ENCODE measurements around the gene TMEM40. TPM values are rescaled to one million over a fixed set of nuclear protein-coding genes. Genes with fewer than 3 reads are reported as not detected.

TMEM40 gene
- total RNA-seq, 1 donor: not detected

DNA sequence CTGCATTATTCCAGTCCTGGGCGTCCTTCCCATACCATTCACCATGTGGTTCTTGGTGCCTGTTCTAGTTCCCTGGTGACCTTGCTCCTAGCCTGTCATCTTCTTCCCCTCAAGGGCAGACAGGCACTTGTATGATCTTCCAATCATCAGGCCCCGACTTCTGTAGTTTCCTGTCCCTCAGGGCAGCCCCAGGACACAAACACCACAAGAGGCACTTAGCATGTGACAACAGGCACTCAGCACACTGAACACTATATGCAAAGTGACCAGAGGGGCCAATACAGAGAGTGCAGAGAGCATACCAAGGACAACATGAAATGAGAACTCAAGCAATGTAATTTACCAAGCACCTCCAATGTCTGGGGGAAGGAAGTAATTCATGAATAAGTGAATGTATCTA is 17.9 kb downstream of the TMEM40 start:
- Histone ChIP-seq H4K20me1 (ENCODE audit: insufficient read depth, low read length) (no peaks in the 10 kb centered on the region), H3K27me3 (ENCODE audit: insufficient read depth, low read length) (peaks cover 22% of the 10 kb centered on the region), H3K4me3 (ENCODE audit: insufficient read depth, low read length) (no peak overlapping the region), H3K4me1 (ENCODE audit: insufficient read depth, low read length) (no peaks in the 10 kb centered on the region), H3K27ac (ENCODE audit: low read depth, low read length) (no peak overlapping the region), H3K9me3 (ENCODE audit: low read depth, low read length) (no peaks in the 10 kb centered on the region), H3K79me2 (ENCODE audit: insufficient read depth, low read length) (no peaks in the 10 kb centered on the region), H3K4me2 (ENCODE audit: insufficient read depth, low read length) (no peak overlapping the region), H3K36me3 (ENCODE audit: insufficient read depth, low read length) (no peaks in the 10 kb centered on the region), H2AFZ (ENCODE audit: low read length) (no peak overlapping the region)
- TF ChIP-seq, protein P1, sequence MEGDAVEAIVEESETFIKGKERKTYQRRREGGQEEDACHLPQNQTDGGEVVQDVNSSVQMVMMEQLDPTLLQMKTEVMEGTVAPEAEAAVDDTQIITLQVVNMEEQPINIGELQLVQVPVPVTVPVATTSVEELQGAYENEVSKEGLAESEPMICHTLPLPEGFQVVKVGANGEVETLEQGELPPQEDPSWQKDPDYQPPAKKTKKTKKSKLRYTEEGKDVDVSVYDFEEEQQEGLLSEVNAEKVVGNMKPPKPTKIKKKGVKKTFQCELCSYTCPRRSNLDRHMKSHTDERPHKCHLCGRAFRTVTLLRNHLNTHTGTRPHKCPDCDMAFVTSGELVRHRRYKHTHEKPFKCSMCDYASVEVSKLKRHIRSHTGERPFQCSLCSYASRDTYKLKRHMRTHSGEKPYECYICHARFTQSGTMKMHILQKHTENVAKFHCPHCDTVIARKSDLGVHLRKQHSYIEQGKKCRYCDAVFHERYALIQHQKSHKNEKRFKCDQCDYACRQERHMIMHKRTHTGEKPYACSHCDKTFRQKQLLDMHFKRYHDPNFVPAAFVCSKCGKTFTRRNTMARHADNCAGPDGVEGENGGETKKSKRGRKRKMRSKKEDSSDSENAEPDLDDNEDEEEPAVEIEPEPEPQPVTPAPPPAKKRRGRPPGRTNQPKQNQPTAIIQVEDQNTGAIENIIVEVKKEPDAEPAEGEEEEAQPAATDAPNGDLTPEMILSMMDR (IDR thresholded peaks at IDR 0.05; ENCODE audit: extremely low read depth, low read depth, low read length): no peak
- DNase-seq (ENCODE audit: insufficient read length, low spot score, missing footprints): no peak

DNA sequence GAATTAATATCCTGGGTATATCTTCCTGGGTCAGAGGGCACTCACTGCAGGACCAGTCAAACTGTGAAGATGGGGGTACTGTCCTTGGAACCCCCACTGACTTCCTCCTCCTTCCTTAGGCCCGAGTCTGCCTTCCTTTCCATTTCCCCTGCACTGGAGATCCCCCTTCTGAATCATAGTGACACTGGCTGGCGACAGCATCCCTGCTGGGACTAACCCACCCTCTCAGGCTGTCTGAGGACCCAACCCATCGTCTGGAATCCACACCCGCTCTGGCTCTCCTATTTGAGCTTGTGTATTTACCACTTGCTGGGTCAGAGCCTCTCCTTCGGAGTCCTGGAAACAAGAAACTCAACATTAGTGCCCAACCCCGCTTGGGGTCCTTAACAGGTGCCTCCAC is 21.2 kb downstream of the TMEM40 start:
- TF ChIP-seq, protein P1 (IDR thresholded peaks at IDR 0.05; ENCODE audit: extremely low read depth, low read depth, low read length): no peak
- Histone ChIP-seq H3K27ac (ENCODE audit: low read depth, low read length) (no peak overlapping the region), H3K9me3 (ENCODE audit: low read depth, low read length) (no peaks in the 10 kb centered on the region), H3K4me2 (ENCODE audit: insufficient read depth, low read length) (no peak overlapping the region), H3K27me3 (ENCODE audit: insufficient read depth, low read length) (peaks cover 15% of the 10 kb centered on the region), H3K4me3 (ENCODE audit: insufficient read depth, low read length) (no peak overlapping the region), H3K79me2 (ENCODE audit: insufficient read depth, low read length) (no peaks in the 10 kb centered on the region), H3K4me1 (ENCODE audit: insufficient read depth, low read length) (no peaks in the 10 kb centered on the region), H3K36me3 (ENCODE audit: insufficient read depth, low read length) (no peaks in the 10 kb centered on the region), H2AFZ (ENCODE audit: low read length) (no peak overlapping the region), H4K20me1 (ENCODE audit: insufficient read depth, low read length) (no peaks in the 10 kb centered on the region)
- no peak for DNase-seq (ENCODE audit: insufficient read length, low spot score, missing footprints)

DNA sequence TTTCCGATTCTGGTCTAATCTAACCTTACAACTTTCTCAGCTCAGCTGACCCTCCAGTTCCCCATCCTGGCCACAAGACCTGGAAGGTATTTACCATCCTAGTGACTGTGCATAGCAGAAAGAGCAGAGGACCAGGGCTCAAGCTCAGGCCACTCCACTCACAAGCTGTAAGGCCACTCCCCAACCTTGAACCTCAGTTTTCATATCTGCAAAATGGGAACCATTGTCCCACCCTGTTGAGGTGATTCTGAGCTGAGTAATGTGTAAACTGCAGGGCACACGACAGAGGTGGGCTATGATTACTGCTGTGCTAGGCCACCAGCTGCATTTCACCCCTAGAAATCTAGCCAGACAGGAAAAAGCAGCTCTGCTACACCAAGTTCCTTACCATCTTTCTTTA is 21.7 kb downstream of the TMEM40 start:
- no peak overlapping the region for H3K4me2 ChIP-seq (ENCODE audit: insufficient read depth, low read length)
- H3K27ac ChIP-seq (ENCODE audit: low read depth, low read length): no peak overlapping the region
- no peak overlapping the region for H2AFZ ChIP-seq (ENCODE audit: low read length)

DNA sequence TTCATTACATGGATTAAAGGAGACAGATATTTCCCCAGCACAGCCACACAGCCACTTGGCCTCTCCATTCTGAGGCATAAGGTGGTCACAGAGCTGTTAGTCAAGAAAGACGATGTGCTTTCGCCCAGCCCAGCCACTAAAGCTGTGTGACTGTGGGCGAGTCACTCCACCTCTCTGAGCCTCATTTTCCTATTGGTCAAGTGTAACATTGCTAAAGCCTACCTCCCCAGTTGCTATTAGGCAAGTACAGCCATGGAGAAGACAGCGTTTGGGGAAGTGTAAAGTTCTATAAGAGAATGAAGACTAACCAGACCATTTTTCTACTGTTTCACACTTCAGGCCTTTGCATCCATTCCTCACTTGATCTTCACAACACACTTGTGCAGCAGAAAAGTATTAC is 24.1 kb downstream of the TMEM40 start:
- TF ChIP-seq, protein P1 (IDR thresholded peaks at IDR 0.05; ENCODE audit: extremely low read depth, low read depth, low read length): no peak
- DNase-seq (ENCODE audit: insufficient read length, low spot score, missing footprints): no peak
- no peak overlapping the region for H3K27ac ChIP-seq (ENCODE audit: low read depth, low read length)
- H3K79me2 ChIP-seq (ENCODE audit: insufficient read depth, low read length): no peaks in the 10 kb centered on the region
- no peak overlapping the region for H3K4me3 ChIP-seq (ENCODE audit: insufficient read depth, low read length)
- no peak overlapping the region for H2AFZ ChIP-seq (ENCODE audit: low read length)
- no peaks in the 10 kb centered on the region for H4K20me1 ChIP-seq (ENCODE audit: insufficient read depth, low read length)
- no peaks in the 10 kb centered on the region for H3K36me3 ChIP-seq (ENCODE audit: insufficient read depth, low read length)
- H3K4me2 ChIP-seq (ENCODE audit: insufficient read depth, low read length): no peak overlapping the region
- no peaks in the 10 kb centered on the region for H3K9me3 ChIP-seq (ENCODE audit: low read depth, low read length)
- H3K4me1 ChIP-seq (ENCODE audit: insufficient read depth, low read length): no peaks in the 10 kb centered on the region
- peaks cover 11% of the 10 kb centered on the region for H3K27me3 ChIP-seq (ENCODE audit: insufficient read depth, low read length)

More for the DNA sequence above, 21.7 kb downstream of the TMEM40 start:
- Histone ChIP-seq H3K9me3 (ENCODE audit: low read depth, low read length) (no peaks in the 10 kb centered on the region), H3K4me1 (ENCODE audit: insufficient read depth, low read length) (no peaks in the 10 kb centered on the region), H3K4me3 (ENCODE audit: insufficient read depth, low read length) (no peak overlapping the region), H3K36me3 (ENCODE audit: insufficient read depth, low read length) (no peaks in the 10 kb centered on the region), H4K20me1 (ENCODE audit: insufficient read depth, low read length) (no peaks in the 10 kb centered on the region), H3K79me2 (ENCODE audit: insufficient read depth, low read length) (no peaks in the 10 kb centered on the region), H3K27me3 (ENCODE audit: insufficient read depth, low read length) (peaks cover 12% of the 10 kb centered on the region)
- TF ChIP-seq, protein P1 (IDR thresholded peaks at IDR 0.05; ENCODE audit: extremely low read depth, low read depth, low read length): no peak
- no peak for DNase-seq (ENCODE audit: insufficient read length, low spot score, missing footprints)

Measured in osteoblast (primary cell).